DMS53 treated with DMSO at 0.1 percent for 48 hours (cell line): ENCODE data around the gene SBK2.
"Not testable (repeated sequence)": the region's sequence is repeated elsewhere in the genome, so short reads cannot be mapped to it uniquely, and the experiment has no call there.

ENCODE experiments used
- DNase-seq: peaks from one replicate; lab custom pipeline; 2025; ENCODE audit not compliant: unreplicated experiment; lab: John Stamatoyannopoulos, UW

SBK2 gene

DNA sequence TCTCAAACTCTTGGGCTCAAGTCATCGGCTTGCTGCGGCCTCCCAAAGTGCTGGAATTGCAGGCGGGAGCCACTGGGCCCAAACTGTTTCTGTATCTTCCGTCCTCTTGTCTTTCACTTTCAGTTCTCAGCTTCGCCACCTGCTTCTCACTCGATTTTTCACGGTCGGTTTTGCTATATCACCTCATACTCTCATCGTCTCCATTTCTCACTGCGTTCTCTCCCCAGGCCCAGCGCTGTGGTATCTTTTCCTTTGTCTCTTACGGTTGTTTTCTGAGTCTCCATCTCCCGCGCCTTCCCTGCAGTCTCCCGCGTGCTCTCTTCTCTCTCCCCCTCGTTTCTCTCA, 33.8 kb downstream of the SBK2 start:
- DNase-seq: no peak

DNA sequence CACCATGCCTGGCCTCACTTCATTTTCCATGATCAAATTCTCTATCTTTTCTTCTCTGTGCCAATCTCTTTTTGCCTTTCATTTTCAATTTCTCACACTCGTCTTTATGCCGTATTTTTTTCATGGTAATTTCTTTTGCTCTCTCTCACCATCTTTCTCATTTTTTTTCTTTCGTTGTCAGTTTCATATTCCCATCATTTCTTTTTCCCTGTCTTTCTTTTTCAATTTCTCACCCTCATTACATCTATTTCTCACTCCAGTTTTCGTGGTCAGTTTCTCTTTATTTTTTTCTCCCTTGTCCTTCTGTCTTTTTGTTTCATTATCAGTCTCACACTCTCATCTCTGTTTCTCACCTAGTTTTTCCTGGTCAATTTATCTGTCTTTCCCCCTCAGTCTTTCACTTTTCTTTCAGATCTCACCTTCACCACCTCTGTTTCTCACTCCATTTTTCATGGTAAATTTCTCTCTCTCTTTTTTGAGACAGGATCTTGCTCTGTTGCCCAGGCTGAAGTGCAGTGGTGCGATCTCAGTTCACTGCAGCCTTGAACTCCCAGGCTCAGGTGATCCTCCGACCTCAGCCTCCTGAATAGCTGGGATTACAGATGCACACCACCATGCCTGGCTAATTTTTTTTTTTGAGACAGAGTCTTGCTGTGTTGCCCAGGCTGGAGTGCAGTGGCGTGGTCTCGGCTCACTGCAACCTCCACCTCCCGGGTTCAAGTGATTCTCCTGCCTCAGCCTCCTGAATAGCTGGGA, 34.6 kb downstream of the SBK2 start:
- DNase-seq: no peak

DNA sequence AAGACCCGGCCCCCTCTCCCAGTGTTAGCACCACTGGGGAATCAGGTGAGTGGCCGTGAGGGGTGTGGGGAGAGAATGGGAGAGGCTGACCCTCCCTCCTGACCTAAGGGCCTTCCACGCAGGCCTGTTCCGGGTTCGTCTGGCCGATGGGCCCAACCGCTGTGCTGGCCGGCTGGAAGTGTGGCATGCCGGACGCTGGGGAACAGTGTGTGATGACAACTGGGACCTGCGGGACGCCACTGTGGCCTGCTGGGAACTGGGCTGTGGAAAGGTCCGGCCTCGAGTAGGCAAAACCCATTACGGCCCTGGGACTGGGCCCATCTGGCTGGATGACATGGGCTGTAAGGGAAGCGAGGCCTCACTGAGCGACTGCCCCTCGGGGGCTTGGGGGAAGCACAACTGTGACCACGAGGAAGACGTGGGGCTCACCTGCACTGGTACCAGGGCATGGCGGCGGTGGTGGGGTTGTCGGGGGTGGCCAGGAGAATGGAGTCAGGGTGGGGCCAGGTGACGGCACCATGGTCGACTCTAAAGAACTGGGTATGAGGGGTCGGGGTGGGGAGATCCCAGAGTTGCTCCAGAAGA, 36.5 kb downstream of the SBK2 start:
- DNase-seq: no peak

DNA sequence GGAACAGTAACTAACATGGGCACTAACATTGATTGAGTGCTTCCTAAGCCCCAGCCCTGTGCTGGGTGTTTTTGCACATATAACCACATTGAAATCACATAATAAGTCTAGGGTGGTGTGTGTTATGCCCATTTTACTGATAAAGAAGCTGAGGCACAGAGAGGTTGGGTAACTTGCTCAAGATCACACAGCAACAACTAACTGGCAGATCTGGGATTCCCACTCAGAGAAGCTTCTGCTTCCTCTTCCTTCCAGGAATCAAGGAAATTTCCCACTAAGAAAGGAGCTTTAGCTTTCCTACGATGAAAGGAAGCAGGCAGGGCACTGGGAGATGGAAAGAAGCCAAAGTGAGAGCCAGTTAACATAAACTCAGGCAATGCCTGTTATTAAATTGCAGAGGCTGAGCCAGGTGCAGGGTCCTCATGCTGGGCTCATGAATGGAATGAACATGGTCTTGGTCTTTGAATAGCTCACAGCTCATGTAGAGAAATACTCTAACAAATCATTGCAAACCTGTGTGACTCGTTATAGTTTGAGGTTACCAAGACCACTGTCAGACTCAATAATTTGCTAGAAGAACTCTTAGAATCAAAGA, 38.6 kb downstream of the SBK2 start:
- DNase-seq: no peak

DNA sequence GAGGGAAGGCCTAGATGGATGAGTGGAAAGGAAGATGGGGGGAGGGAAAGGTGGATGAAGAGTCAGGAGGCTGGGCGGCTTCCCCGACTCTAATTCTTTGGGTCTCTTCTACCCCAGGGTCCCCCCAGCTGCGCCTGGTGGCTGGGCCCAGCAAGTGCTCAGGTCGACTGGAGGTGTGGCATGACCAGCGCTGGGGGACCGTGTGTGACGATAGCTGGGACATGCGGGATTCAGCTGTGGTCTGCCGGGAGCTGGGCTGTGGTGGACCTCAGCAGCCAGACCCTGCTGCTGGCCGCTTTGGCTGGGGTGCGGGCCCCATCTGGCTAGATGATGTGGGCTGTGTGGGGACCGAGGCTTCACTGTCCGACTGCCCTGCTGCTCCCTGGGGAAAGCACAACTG, 39.2 kb downstream of the SBK2 start:
- no peak for DNase-seq

DNA sequence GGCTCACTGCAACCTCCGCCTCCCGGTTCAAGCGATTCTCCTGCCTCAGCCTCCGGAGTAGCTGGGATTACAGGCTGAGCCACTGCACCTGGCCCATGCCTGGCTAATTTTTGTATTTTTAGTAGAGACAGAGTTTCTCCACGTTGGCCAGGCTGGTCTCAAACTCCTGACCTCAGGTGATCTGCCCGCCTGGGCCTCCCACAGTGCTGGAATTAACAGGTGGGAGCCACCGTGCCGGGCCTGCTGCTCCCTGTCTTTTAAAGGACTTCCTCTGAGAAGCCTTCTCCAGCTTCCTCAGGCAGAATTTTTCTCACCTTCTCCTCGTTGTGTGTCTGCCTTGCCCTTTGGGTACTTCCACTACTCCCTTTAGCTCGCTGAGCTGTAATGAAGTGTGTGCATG, 40.1 kb downstream of the SBK2 start:
- DNase-seq: not testable (repeated sequence)

DNA sequence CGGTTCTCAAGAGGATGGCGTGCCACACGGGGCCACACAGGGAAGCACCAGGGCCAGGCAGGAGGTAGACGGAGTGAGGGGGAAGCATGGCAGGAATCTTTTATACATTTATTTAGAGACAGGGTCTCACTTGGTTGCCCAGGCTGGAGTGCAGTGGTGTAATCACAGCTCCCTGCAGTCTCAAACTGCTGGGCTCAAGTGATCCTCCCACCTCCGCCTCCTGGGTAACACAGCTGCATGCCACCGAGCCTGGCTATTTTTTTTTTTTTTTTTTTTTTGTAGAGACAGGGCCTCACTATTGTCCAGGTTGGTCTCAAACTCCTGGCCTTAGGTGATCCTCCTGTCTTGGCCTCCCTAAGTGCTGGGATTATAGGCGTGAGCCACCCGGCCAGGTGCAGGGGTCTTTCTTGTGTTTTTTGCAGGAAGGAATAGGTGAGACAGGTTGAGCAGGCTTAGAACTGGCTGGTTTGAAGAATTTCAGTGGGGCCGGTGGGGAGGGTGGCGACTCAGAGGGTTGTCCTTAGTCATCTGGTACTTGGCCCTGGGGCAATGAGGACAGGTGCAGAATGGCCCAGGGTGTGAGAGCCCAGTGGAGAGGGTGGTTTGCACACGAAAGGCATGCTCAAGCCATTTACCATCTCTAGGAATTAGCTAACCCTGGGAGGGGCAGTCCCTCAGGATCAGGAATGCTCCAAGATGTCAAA, 41.1 kb downstream of the SBK2 start:
- DNase-seq: no peak

DNA sequence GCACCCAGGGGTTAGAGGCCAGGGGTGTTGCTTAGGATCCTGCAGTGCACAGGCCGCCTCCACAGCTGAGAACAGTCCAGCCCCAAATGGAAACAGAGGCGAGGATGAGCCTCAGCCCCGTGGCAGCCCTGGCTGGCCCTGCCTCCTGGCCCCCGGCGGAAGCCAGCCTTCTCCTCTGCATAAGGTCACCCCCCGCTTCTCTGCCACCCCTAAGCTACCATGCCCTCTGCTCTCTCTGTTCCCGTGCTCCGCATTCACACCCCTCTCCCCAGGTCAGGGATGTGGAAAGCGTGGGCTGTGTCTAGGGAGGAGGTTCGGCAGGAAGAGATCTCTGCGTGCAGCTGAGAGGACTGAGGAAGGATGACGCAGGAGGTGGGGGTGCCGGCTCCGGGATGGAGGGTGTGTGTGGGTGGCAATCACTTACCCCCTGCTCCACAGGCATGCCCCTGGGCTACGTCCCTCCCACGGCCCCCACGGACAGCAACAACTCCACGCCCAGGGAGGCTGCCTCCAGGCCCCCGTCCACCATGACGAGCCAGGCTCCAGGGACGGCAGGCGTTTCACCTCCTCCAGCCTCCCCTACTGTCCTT, 42.7 kb downstream of the SBK2 start:
- DNase-seq: peak; percentile 46

DNA sequence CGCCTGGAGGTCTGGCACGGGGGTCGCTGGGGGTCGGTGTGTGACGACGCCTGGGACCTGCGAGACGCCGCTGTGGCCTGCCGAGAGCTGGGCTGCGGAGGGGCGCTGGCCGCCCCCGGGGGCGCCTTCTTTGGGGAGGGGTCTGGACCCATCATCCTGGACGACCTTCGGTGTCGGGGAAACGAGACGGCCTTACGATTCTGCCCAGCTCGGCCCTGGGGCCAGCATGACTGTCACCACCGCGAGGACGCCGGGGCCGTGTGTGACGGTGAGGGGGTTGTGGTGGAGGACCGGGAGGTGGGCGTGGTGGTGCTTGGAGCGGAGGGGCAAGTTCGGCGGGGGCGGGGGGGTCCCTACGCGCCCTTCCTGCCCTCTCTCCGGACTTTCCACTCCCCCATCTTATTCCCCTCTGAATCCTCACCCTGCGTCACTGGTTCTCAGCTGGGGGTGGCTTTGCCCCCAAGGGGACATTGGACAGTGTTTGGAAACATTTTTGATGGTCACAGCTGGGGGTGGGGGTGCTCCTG, 43.2 kb downstream of the SBK2 start:
- DNase-seq: no peak

DNA sequence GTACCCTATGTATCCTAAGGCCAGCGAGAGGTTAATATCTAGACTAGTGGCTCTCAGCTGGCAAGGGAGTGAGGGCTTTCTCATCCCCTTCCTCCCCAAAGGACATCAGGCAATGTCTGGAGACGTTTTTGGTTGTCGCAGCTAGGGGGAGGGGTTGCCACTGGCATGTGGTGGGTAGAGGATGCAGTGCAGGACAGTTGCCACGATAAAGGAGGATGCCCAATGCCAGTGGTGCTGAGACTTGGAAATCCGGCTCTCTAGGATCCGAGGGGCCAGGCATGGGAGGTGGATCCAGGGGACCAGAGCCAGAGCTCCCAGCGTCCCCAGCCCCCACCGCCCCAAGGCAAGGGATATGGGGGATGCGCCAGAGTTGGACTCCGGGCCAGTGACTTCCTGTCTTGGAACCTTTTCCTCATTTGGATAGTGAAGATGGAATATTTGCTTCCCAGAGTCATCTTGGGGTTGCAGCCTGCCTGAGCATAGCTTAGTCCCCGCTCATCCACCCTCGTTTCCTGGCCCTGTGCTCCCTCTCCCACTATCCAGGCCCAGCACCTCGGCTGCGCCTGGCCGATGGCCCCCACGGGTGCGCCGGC, 43.8 kb downstream of the SBK2 start:
- no peak for DNase-seq

DNA sequence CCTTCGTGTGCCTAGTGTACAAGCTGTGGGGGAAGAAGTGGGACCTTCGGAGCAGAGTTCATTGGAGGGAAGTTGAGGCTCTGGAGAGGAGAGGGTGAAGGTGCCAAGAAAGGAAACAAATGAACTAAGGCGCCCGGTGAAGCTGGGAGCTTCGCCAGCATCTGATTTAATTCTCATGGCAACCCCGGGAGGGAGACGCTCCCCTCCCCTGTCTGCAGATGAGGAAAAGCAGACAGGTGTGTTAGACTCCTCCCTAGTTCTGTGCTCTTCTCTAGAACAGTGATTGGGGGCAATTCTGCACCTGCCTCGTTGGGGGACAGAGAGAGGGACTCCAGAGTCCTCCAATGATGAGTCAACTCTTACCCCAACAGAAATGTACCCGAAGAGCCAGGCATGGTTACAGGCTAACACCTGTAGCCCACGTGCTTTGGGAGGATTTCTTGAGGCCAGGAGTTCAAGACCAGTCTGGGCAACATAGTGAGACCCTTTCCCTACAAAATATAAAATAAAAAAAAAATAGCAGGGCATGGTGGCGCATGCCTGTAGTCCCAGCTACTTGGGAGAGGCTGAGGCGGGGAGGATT, 44.5 kb downstream of the SBK2 start:
- peak; percentile 57 for DNase-seq

DNA sequence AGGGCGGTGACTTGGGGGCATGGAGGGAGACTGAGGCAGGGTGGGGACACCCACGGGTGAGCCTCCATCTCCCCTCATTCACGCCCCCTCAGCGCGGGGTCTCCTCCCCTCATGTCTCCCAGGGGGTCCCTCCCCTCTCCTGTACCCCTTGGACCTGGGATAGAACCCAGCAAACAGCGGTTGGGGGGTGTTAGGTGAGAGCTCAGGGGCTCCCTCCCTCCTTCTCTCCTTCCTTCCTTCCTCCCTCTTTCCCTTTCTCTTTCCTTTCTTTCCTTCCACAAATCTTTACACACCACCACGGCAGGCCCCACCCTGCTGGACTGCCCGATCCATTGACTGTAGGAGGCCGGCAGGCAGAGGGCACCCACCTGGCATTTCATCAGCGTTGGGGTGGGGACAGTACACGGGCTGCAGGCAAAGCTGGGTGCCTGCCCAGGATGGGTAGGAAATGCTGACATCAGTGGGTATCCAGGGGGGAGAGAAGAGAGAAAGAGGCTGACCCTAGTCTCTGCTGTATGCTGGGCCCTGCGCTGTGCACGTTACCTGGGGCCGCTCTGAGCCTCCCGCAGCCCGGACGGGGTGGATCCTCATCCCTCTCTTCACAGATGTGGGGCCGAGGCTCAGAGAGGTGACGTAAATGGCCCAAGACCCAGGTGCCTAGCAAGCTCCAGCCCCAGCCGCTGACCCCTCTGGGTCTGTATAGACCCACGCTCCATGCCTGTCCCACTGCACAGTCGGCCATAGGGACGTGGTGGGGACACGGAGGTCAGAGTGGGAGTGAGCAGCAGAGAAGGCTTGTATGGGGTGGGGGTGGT, 45.2 kb downstream of the SBK2 start:
- no peak for DNase-seq

DNA sequence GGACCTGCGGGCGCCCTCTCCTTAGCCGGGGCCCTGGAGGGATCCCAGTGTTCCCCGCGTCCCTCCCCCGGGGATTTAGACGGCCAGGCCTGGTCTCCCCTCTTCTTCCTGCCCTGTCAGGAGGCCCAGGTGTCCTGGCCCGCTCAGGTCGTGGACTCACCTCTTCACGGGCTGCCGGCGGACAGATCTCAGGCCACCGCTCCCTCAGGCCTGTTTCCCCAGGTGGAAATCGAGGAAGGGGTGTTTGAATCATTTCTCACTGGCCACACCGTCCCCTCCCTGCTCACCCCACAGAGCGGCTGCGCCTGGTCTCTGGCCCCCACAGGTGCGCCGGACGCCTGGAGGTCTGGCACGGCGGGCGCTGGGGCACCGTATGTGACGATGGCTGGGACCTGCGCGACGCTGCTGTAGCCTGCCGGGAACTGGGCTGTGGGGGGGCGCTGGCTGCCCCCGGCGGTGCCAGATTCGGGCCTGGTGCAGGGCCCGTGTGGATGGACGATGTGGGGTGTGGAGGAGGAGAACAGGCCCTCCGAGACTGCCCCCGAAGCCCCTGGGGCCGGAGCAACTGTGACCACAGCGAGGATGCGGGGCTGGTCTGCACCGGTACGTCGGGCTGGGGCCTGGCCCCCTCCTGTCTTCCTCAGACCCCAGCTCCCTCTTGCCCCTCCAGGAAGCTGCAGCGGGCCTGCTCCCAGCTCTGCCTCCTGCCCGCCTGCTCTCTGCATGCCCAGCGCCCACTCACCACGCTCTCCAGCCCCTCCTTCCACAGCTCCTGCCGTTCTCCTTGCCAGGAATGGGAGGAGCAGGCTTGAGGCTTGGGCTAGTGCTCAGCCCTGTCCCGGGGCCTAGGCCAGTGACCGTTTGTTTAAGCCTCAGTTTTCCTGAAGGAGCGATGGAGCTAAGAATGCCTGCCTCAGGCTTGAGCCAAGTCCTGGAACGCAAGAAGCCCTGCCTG, 46.2 kb downstream of the SBK2 start:
- DNase-seq: no peak

DNA sequence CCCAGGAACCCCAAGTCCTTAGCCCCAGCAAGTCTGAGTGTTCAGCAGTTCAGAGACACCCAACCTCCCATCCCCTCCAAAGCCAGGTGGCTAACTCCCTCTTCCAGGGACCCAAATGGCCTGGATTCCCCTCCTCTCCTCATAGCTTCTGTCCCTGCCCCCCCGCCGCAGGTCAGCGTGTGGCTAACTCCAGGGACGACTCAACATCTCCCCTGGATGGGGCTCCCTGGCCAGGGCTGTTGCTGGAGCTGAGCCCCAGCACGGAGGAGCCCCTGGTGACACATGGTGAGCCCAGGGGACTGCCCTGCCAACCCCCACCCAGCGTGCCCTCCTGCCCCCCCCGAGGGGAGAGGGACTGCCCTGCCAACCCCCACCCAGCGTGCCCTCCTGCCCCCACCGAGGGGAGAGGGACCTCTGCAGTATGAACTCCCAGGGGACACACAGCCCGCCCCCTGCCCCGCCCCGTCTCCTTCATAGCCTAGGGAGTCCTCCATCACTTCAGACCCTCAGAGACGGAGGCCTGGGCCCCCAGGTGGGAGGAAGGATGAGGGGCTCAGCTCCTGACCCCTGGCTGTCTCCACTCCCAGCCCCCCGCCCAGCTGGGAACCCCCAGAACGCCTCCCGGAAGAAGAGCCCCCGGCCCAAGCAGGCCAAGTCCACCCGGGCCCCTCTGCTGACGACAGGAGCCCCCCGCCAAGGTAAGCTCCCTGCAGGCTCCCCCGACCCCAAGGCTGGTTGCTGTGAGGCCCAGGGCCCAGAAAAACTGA, 47.0 kb downstream of the SBK2 start:
- no peak for DNase-seq

DNA sequence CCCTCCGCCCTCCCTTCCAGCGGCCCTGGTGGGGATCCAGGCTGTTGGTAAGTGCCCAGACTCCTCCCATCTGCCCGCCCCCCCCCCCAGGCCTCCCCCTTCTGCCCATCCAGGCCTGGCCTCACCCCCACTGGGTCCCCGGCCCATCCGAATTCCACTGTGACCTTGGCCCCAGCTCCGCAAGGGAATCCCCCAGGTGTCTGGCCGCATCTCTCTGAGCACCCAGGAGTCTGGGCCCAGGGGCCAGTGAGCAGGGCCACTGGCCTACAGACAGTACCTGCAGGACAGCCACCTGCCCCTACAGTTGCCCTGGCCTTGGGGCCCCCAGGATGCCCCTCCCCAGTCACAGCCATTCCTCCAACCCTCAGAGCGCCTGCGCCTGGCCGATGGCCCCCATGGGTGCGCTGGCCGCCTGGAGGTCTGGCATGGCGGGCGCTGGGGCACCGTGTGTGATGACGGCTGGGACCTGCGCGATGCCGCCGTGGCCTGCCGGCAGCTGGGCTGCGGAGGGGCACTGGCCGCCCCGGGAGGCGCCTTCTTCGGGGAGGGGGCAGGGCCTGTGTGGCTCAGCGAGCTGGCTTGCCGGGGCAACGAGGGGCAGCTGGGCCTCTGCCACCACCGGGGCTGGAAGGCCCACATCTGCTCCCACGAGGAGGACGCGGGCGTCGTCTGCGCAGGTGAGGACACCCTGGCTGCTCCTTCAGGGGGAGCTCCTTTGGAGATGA, 47.8 kb downstream of the SBK2 start:
- no peak for DNase-seq

DNA sequence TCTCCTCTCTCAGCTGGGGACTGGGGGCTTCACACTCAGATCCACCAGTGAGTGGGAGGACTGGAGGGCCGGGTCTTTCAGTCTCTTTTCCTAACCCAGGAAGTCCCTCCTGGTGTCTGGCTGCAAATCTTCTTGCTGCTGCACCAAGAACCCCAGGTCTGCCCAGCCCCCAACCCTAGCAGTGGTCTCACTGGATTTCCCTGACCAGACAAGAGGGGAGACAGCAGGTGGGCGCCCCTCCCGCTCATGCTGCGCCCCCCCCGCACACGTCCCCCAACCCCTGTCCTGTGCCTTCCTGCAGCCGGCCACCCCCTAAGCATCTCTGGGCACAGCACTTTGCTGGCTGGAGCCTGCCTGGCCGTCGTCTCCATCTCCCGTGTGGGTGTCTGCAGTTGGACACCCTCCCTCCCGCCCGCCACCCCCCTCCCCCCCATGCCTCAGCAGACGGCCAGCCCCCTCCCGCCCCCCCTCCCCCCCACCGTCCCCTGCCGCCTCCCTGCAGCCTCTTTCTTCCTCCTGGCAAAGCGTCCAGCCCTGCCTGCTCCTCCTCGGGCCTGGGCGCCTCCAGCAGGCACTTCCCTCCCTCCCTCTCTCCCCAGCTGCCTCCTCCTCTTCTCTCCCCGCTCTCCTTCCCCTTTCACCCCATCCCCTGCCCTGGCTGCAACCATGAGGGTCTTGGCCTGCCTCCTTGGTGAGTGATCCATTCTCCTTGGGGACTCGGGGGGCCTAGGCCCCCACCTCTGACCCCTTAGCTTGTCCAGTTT, 48.8 kb downstream of the SBK2 start, which contains the start of gene SSC5D:
Gene SSC5D, plus strand, starts transcription at position 513 of the 764 bp plus-strand sequence. Its CDS starts 154 bp downstream, at position 667.
- DNase-seq: no peak
